HEK293 (cell line): ENCODE data around the gene DOLK.

ENCODE experiments used
- ATF2 ChIP-seq: fragments of 450-650 bp; formaldehyde crosslinking; IDR thresholded peaks from 2 replicates; pipeline ENCODE4 v1.5.1; 2016; ENCODE audit warnings: missing biosample characterization, missing genetic modification characterization, low read depth
- BCL11B ChIP-seq: fragments of 450-650 bp; formaldehyde crosslinking; IDR thresholded peaks from 2 replicates; pipeline ENCODE4 v1.5.1; 2016; ENCODE audit warnings: low read depth, missing biosample characterization, missing genetic modification characterization
- GLIS1 ChIP-seq: fragments of 450-650 bp; formaldehyde crosslinking; IDR thresholded peaks from 2 replicates; pipeline ENCODE4 v1.5.1; 2016; ENCODE audit warnings: missing biosample characterization, missing genetic modification characterization
- KLF7 ChIP-seq: fragments of 450-650 bp; formaldehyde crosslinking; IDR thresholded peaks from 2 replicates; pipeline ENCODE4 v1.5.1; 2016; ENCODE audit warnings: missing biosample characterization, missing genetic modification characterization, borderline replicate concordance
- PATZ1 ChIP-seq: fragments of 450-650 bp; formaldehyde crosslinking; IDR thresholded peaks from 2 replicates; pipeline ENCODE4 v1.5.1; 2016; ENCODE audit warnings: missing biosample characterization, missing genetic modification characterization
- ZBTB11 ChIP-seq: fragments of 450-650 bp; formaldehyde crosslinking; conservative IDR thresholded peaks from 2 replicates; pipeline ENCODE4 v1.5.1; 2016; ENCODE audit warnings: low read depth, missing biosample characterization, missing genetic modification characterization
- ZBTB20 ChIP-seq: fragments of 450-650 bp; formaldehyde crosslinking; IDR thresholded peaks from 2 replicates; pipeline ENCODE4 v1.5.1; 2016; ENCODE audit warnings: missing biosample characterization, missing genetic modification characterization
- ZBTB49 ChIP-seq: fragments of 450-650 bp; formaldehyde crosslinking; IDR thresholded peaks from 2 replicates; pipeline ENCODE4 v1.5.1; 2016; ENCODE audit warnings: missing biosample characterization, missing genetic modification characterization, low read depth
- ZFP37 ChIP-seq: fragments of 450-650 bp; formaldehyde crosslinking; IDR thresholded peaks from 2 replicates; pipeline ENCODE4 v1.5.1; 2016; ENCODE audit warnings: missing biosample characterization, missing genetic modification characterization
- ZIC2 ChIP-seq: fragments of 450-650 bp; formaldehyde crosslinking; IDR thresholded peaks from 2 replicates; pipeline ENCODE4 v1.5.1; 2016; ENCODE audit warnings: missing biosample characterization, missing genetic modification characterization
- ZNF133 ChIP-seq: fragments of 450-650 bp; formaldehyde crosslinking; IDR thresholded peaks from 2 replicates; pipeline ENCODE4 v1.5.1; 2016; ENCODE audit warnings: missing biosample characterization, missing genetic modification characterization
- ZNF148 ChIP-seq: fragments of 450-650 bp; formaldehyde crosslinking; IDR thresholded peaks from 2 replicates; pipeline ENCODE4 v1.5.0; 2017; ENCODE audit warnings: missing biosample characterization, missing genetic modification characterization, borderline replicate concordance
- ZNF23 ChIP-seq: fragments of 450-650 bp; formaldehyde crosslinking; IDR thresholded peaks from 2 replicates; pipeline ENCODE4 v1.5.1; 2016; ENCODE audit warnings: missing biosample characterization, missing genetic modification characterization, borderline replicate concordance
- ZNF239 ChIP-seq: fragments of 450-650 bp; formaldehyde crosslinking; IDR thresholded peaks from 2 replicates; pipeline ENCODE4 v1.5.1; 2016; ENCODE audit warnings: missing biosample characterization, missing genetic modification characterization
- ZNF26 ChIP-seq: fragments of 450-650 bp; formaldehyde crosslinking; IDR thresholded peaks from 2 replicates; pipeline ENCODE4 v1.5.1; 2016; ENCODE audit warnings: missing biosample characterization, missing genetic modification characterization
- ZNF280D ChIP-seq: fragments of 450-650 bp; formaldehyde crosslinking; IDR thresholded peaks from 2 replicates; pipeline ENCODE4 v1.5.1; 2016; ENCODE audit warnings: missing biosample characterization, missing genetic modification characterization
- ZNF394 ChIP-seq: fragments of 450-650 bp; formaldehyde crosslinking; IDR thresholded peaks from 2 replicates; pipeline ENCODE4 v1.5.1; 2016; ENCODE audit warnings: missing biosample characterization, missing genetic modification characterization, mild to moderate bottlenecking, moderate library complexity, borderline replicate concordance
- ZNF404 ChIP-seq: fragments of 450-650 bp; formaldehyde crosslinking; IDR thresholded peaks from 2 replicates; pipeline ENCODE4 v1.5.1; 2017; ENCODE audit warnings: missing biosample characterization, missing genetic modification characterization
- ZNF48 ChIP-seq: fragments of 450-650 bp; formaldehyde crosslinking; IDR thresholded peaks from 2 replicates; pipeline ENCODE4 v1.5.1; 2016; ENCODE audit warnings: missing biosample characterization, missing genetic modification characterization
- ZNF549 ChIP-seq: fragments of 450-650 bp; IDR thresholded peaks from 2 replicates; pipeline ENCODE4 v1.5.1; 2018; ENCODE audit warnings: missing biosample characterization, missing genetic modification characterization, mild to moderate bottlenecking, inconsistent platforms, moderate library complexity
- ZNF571 ChIP-seq: fragments of 450-650 bp; formaldehyde crosslinking; IDR thresholded peaks from 2 replicates; pipeline ENCODE4 v1.5.0; 2017; ENCODE audit warnings: missing biosample characterization, missing genetic modification characterization
- ZNF654 ChIP-seq: fragments of 450-650 bp; formaldehyde crosslinking; IDR thresholded peaks from 2 replicates; pipeline ENCODE4 v1.5.1; 2016; ENCODE audit warnings: low read depth, missing biosample characterization, missing genetic modification characterization
- ZNF76 ChIP-seq: fragments of 450-650 bp; formaldehyde crosslinking; IDR thresholded peaks from 2 replicates; pipeline ENCODE4; 2016; ENCODE audit warnings: low read depth, missing biosample characterization, missing genetic modification characterization, borderline replicate concordance

DOLK gene

GRCh38 chr9:128895556-128895955 is 51.8 kb downstream of the DOLK start (continued):
- TF ChIP-seq ZBTB11 (tag by site-specific recombination) (no peak), ZNF654 (tag by site-specific recombination) (no peak), ZNF23 (tag by site-specific recombination) (no peak), ZNF280D (tag by site-specific recombination) (no peak), ZBTB20 (tag by site-specific recombination) (no peak), ATF2 (tag by site-specific recombination) (no peak), ZNF76 (tag by site-specific recombination) (no peak), ZNF26 (no peak), ZIC2 (tag by site-specific recombination) (peak; percentile 78), KLF7 (no peak), ZNF133 (no peak), ZNF148 (tag by site-specific recombination) (no peak), ZNF549 (no peak), ZNF394 (tag by site-specific recombination) (peak; percentile 91), GLIS1 (tag by site-specific recombination) (peak; percentile 75), ZNF404 (tag by site-specific recombination) (no peak), ZNF571 (no peak), ZNF239 (tag by site-specific recombination) (no peak), BCL11B (tag by site-specific recombination) (no peak), PATZ1 (tag by site-specific recombination) (peak; percentile 32; the same call in 1 of the 2 replicates), ZBTB49 (no peak), ZNF48 (tag by site-specific recombination) (no peak), ZFP37 (tag by site-specific recombination) (no peak)
